Stomach (tissue), 9 donors: ENCODE measurements around the gene HCFC1R1. TPM values are rescaled to one million over a fixed set of nuclear protein-coding genes. Genes with fewer than 3 reads are reported as not detected.

Experiments used
- DNase-seq, 2 donors: peaks; one replicate each; pipeline versions ENCODE4 v3.0.0 to v3.0.0-alpha.2; 2013 to 2019
- H3K27ac ChIP-seq, 5 donors: fragments of 200-600 bp in 4 of 5; sonication (generic) in 4 of 5; one replicate each; pipeline ENCODE4 v1.5.1; 2013 to 2019; ENCODE audit warnings: mild to moderate bottlenecking in 1 of 5, moderate library complexity in 1 of 5
- H3K27me3 ChIP-seq, 3 donors: fragments of 200-600 bp; sonication (generic); one replicate each; pipeline ENCODE4 v1.5.1; 2017 to 2019; ENCODE audit warnings: mixed run types in 1 of 3
- H3K36me3 ChIP-seq, 4 donors: fragments of 200-600 bp; sonication (generic); 1 replicate in 3 of 4; 2 replicates in 1 of 4; pipeline ENCODE4 v1.5.1; 2016 to 2019
- H3K4me1 ChIP-seq, 4 donors: fragments of 200-600 bp; sonication (generic); one replicate each; pipeline ENCODE4 v1.5.1; 2016 to 2019
- H3K4me3 ChIP-seq, 4 donors: fragments of 200-600 bp; sonication (generic) in 3 of 4; one replicate each; pipeline ENCODE4 v1.5.1; 2016 to 2019; ENCODE audit warnings: mild to moderate bottlenecking in 1 of 4
- H3K9me3 ChIP-seq, 4 donors: fragments of 200-600 bp; sonication (generic); one replicate each; pipeline ENCODE4 v1.5.1; 2016 to 2019
- EP300 ChIP-seq: sonication (generic); formaldehyde crosslinking; IDR thresholded peaks from one replicate; pipeline ENCODE4 v1.6.1; 2017; ENCODE audit warnings: antibody characterized with exemption
- POLR2A ChIP-seq, 4 donors: fragments of 450-650 bp; IDR thresholded peaks; one replicate each; pipeline ENCODE4 v1.6.1; 2016; ENCODE audit warnings: antibody characterized with exemption in 4 of 4, control low read depth in 2 of 4, mild to moderate bottlenecking in 1 of 4, moderate library complexity in 1 of 4
- POLR2AphosphoS5 ChIP-seq, 3 donors: sonication (generic); formaldehyde crosslinking; IDR thresholded peaks; one replicate each; pipeline ENCODE4 v1.6.1; 2016; ENCODE audit warnings: antibody characterized with exemption in 3 of 3
- WGBS, 5 donors: extraction: QIAGEN DNeasy Blood & Tissue Kit in 3 of 5; methylation state at CpG; one replicate each; pipeline versions ENCODE4 v1.1.5 to v1.1.7; 2013 to 2018; 5-methylcytosine and 5-hydroxymethylcytosine counted together
- intact Hi-C: fragments of 100-400 bp; cut with DNase I; formaldehyde crosslinking; loops from one replicate; pipeline ENCODE4 v1.15.1; 2023; ENCODE audit warnings: low total_unique reads
- polyA plus RNA-seq, 3 donors: library from polyadenylated mRNA; stranded (reverse); fragments of 200-250 nt; gene quantifications; one replicate each; pipeline ENCODE4 v1.2.3, GENCODE V29; 2013
- total RNA-seq, 5 donors: library from RNA; depleted of rRNA; stranded (reverse); fragments of >200 nt; gene quantifications; one replicate each; pipeline versions ENCODE4 v1.1.0 to v1.2.3, GENCODE V29; 2014 to 2016
- TF ChIP-seq, protein P1 (sequence below), 7 experiments: fragments of 450-650 bp in 4 of 7; fragments of 200-600 bp in 3 of 7; sonication (generic) in 3 of 7; IDR thresholded peaks; one replicate each; pipeline ENCODE4 v1.5.1; 2016 to 2019; ENCODE audit warnings: antibody characterized with exemption in 7 of 7, control low read depth in 2 of 7, mild to moderate bottlenecking in 1 of 7
- donor health status: healthy with polysubstance abuse.
- donor health status: Bipolar disorder and iron deficiency.
- donor health status: healthy.

HCFC1R1 gene
- total and polyA plus RNA-seq, 8 donors = 11.0 to 128 (median 60.7) TPM

DNA sequence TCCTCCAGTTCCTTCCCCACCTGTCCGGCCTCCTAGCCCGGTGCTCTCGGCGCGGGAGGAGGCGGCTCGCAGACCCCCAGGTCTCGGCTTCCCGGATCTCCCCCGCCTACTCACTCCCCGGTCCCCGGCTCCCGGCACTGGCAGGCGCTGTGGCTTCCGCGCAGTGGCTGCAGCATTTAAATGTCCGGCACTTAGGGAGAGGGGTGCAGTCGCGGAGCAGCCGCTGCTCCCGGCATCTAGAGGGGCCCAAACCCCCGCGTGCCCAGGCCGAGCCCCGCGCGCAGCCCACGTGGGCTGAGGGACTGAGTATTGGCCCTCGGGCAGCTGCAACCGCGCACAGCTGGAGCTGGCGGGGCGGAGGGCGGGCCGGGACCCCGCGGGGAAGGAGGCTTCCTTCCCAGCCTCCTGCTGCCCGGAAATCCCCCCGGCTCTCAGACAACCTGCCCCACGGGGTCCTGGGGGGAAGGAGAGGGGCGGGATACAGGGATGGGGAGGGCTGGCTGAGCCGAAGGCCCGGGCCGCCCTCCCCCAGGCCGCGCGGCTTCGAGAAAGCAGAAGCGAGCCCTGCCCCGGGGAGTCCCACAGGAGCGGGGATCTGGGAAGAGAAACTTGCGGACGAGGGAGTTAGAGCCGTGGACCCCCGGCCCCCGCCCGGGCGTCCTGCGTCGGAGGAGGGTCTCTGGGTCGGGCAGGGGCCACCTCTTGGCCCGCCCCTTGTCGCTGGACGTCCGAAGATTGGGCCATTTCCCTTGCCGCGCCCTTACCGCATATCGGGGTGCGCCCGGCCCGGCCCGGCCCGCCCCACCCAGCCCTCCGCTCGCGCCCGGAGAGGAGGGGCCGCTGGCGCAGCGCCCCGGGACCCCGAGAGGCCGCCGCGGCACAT lies 22.3 kb upstream of the HCFC1R1 start, which contains the start of gene MMP25:
Gene MMP25, plus strand, starts transcription at position 804 of the 883 bp plus-strand sequence. CDS start 357 bp downstream, outside the sequence.
- H3K27me3 ChIP-seq = peaks cover 19 to 98% (median 74%) of the 10 kb centered on the region in 3 donors
- DNase-seq = peak in 1 of 2 donors; percentile 58
- peak within 1 kb of the TSS; percentile 46 to 69 (median 52) for H3K4me3 ChIP-seq
- intact Hi-C loops = no loop called here
- H3K36me3 ChIP-seq = no peaks in the 10 kb centered on the region
- no peaks in the 10 kb centered on the region for H3K9me3 ChIP-seq
- TF ChIP-seq, protein P1, sequence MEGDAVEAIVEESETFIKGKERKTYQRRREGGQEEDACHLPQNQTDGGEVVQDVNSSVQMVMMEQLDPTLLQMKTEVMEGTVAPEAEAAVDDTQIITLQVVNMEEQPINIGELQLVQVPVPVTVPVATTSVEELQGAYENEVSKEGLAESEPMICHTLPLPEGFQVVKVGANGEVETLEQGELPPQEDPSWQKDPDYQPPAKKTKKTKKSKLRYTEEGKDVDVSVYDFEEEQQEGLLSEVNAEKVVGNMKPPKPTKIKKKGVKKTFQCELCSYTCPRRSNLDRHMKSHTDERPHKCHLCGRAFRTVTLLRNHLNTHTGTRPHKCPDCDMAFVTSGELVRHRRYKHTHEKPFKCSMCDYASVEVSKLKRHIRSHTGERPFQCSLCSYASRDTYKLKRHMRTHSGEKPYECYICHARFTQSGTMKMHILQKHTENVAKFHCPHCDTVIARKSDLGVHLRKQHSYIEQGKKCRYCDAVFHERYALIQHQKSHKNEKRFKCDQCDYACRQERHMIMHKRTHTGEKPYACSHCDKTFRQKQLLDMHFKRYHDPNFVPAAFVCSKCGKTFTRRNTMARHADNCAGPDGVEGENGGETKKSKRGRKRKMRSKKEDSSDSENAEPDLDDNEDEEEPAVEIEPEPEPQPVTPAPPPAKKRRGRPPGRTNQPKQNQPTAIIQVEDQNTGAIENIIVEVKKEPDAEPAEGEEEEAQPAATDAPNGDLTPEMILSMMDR (IDR thresholded peaks at IDR 0.05) = no peak
- no peak for TF ChIP-seq EP300
- no peak for TF ChIP-seq POLR2A (IDR thresholded peaks at IDR 0.05)
- TF ChIP-seq POLR2AphosphoS5 (IDR thresholded peaks at IDR 0.05) = no peak
- peaks cover 23 to 27% (median 25%) of the 10 kb centered on the region in 4 donors for H3K4me1 ChIP-seq
- H3K27ac ChIP-seq = peak within 1 kb of the TSS in 4 of 5 donors; percentile 10 to 73 (median 44)
- WGBS, 5 donors = 0 to 1% (median 1%) methylated on average over 29 to 84 of the region's 86 CpGs

DNA sequence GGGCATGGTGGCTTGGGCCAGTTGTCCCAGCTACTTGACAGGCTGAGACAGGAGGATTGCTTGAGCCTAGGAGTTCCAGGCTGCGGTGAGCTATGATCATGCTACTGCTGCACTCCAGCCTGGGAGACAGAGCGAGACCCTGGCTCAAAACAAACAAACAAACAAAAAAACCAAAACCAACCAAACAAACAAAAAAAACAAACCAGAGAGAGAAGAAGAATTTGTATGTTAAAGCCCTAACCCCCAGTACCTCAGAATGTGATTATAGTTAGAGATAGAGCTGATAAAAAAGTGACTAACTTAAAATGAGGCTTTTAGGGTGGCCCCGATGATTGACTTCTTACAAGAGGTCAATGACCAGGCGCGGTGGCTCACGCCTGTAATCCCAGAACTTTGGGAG lies 21.0 kb upstream of the HCFC1R1 start:
- peaks cover 19 to 98% (median 78%) of the 10 kb centered on the region in 3 donors for H3K27me3 ChIP-seq
- DNase-seq = no peak
- no peak overlapping the region for H3K27ac ChIP-seq
- H3K36me3 ChIP-seq = no peaks in the 10 kb centered on the region
- no peaks in the 10 kb centered on the region for H3K9me3 ChIP-seq
- H3K4me3 ChIP-seq = peak overlapping the region in 2 of 4 donors; percentile 57 to 69
- TF ChIP-seq POLR2A (IDR thresholded peaks at IDR 0.05) = no peak
- intact Hi-C loops = no loop called here
- 86 to 93% (median 89%) methylated on average over 6 of the region's 6 CpGs for WGBS, 5 donors
- H3K4me1 ChIP-seq = peaks cover 23 to 27% (median 25%) of the 10 kb centered on the region in 4 donors

DNA sequence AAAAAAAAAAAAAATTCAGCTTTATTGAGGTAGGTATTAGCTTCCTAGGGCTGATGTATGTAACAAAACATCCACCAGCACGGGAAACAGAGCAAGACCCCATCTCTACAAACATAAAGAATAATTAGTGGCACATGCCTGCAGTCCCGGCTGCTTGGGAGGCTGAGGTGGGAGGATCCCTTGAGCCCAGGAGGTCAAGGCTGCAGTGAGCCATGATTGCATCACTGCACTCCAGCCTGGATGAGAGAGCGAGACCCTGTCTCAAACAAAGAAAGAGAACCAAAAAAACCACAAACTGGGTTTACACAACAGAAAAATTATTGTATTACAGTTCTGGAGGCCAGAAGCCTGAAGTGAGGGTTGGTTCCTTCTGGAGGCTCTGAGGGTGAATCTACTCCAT lies 18.6 kb upstream of the HCFC1R1 start:
- no peaks in the 10 kb centered on the region for H3K9me3 ChIP-seq
- H3K27me3 ChIP-seq = peaks cover 18 to 98% (median 77%) of the 10 kb centered on the region in 3 donors
- TF ChIP-seq POLR2AphosphoS5 (IDR thresholded peaks at IDR 0.05) (no peak), EP300 (no peak), POLR2A (IDR thresholded peaks at IDR 0.05) (no peak)
- TF ChIP-seq, protein P1 (IDR thresholded peaks at IDR 0.05) = no peak
- H3K36me3 ChIP-seq = no peaks in the 10 kb centered on the region
- WGBS, 5 donors = 89 to 97% (median 95%) methylated on average over 3 of the region's 3 CpGs
- DNase-seq = no peak
- intact Hi-C loops = no loop called here
- peaks cover 23 to 38% (median 30%) of the 10 kb centered on the region in 4 donors for H3K4me1 ChIP-seq
- H3K27ac ChIP-seq = no peak overlapping the region
- no peak overlapping the region for H3K4me3 ChIP-seq

DNA sequence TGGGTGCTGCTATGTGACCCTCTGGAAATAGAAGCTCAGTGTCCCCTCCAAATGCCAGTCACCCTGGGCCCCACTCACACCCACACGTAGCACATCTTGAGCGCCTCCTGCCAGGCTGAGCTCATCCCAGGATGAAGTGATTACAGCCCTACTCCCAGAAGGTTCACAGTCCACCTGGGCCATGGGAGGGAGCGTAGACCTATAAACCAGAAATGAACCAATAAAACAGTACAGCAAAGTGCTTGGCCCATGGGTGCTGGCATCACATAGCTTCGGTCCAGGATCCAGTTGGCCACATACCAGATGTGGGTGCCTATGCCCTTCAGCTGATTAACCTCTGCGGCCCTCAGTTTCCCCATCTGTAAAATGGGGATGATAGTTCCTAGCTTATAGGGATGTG lies 15.2 kb upstream of the HCFC1R1 start:
- Histone ChIP-seq H3K4me3 (no peak overlapping the region), H3K27me3 (peaks cover 7 to 98% (median 66%) of the 10 kb centered on the region in 3 donors), H3K27ac (no peak overlapping the region), H3K4me1 (peaks cover 4 to 33% (median 28%) of the 10 kb centered on the region in 4 donors), H3K9me3 (no peaks in the 10 kb centered on the region), H3K36me3 (no peaks in the 10 kb centered on the region)
- DNase-seq = no peak
- 81 to 89% (median 87%) methylated on average over 5 of the region's 5 CpGs for WGBS, 5 donors
- TF ChIP-seq POLR2AphosphoS5 (IDR thresholded peaks at IDR 0.05) = no peak
- no peak for TF ChIP-seq POLR2A (IDR thresholded peaks at IDR 0.05)
- no peak for TF ChIP-seq EP300
- TF ChIP-seq, protein P1 (IDR thresholded peaks at IDR 0.05) = no peak
- intact Hi-C loops = no loop called here
